ENCODE measurements around the gene DLL1.

The DLL1 gene

DNA sequence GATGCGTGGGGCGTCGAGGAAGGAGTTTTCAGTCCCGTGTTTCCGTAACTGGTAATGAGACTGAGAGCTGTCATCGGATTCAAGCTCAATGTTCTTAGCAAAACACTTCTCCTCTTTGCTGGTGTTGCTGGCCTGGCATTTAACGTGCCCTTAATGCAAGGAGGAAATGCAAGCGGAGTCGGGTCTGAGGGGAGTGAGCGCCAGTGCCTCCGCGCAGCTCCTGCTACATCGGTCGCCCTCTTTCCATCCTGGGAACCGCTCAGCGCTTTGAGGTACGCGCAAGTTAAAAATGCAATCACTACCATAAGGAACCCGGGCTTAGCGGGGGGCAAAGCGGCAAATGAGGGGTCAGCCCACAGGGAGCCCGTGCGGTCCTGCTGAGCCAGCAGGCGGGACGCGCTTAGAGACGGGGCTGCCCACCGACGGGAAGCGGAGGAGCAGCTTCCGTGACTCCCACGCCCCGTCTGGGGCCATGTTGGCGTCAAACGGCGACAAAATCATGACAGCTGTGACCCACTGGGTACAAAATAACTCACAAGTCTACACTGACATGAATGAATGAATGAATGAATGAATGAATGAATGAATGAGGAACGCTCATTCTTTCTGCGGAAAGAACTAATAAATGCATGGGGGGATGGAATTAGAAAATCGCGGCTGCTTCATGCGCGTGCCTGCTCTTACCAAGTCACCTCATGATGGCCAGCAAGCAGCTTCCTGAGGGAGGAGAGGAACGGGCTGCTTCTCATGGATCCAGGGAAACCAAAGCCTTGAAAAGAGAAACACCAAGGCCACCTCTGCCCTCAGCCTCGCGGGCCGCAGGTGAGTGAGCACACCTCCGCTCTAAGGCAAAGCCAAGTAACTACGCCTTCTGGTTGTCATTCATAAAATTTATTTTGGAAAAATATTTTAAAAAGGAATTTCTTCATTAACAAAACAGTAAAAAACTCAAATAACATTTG is 9.3 kb downstream of the DLL1 start:
- peaks cover 7% of the 10 kb centered on the region; the same call in 1 of the 2 replicates for H3K4me1 ChIP-seq (ENCODE audit: control insufficient read depth, insufficient read depth, low read length)
- H3K36me3 ChIP-seq (ENCODE audit: control insufficient read depth, insufficient read depth, low read length): peaks cover 4% of the 10 kb centered on the region; the same call in 1 of the 2 replicates
- H3K27ac ChIP-seq (ENCODE audit: low read depth, low read length): no peak overlapping the region
- H3K9me3 ChIP-seq (ENCODE audit: control insufficient read depth, insufficient read depth, low read length): no peaks in the 10 kb centered on the region
- no peak overlapping the region for H3K9ac ChIP-seq (ENCODE audit: low read depth, low read length)
- H3K27me3 ChIP-seq (ENCODE audit: control insufficient read depth, insufficient read depth, low read length): peaks cover 52% of the 10 kb centered on the region
- no peak overlapping the region for H3K4me3 ChIP-seq (ENCODE audit: low read depth, low read length)

DNA sequence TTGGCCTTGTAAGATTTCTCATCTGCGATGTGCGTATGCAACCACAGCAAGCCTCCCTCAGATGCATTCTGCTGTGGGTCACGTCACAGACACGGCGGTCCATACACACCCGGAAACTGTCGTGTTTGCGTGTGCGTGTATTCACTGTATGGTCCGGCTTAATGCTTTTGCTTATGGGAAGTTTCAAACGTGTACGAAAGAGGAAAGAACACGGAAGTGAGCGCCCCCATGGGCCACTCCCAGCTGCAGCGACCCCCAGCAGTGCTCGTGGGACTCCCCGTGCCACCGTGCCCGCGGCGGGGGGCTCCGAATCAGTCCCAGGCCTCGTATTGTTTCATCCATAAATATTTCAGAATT is 10.2 kb downstream of the DLL1 start:
- Histone ChIP-seq H3K9ac (ENCODE audit: low read depth, low read length) (no peak overlapping the region), H3K4me1 (ENCODE audit: control insufficient read depth, insufficient read depth, low read length) (no peaks in the 10 kb centered on the region), H3K27ac (ENCODE audit: low read depth, low read length) (no peak overlapping the region)

DNA sequence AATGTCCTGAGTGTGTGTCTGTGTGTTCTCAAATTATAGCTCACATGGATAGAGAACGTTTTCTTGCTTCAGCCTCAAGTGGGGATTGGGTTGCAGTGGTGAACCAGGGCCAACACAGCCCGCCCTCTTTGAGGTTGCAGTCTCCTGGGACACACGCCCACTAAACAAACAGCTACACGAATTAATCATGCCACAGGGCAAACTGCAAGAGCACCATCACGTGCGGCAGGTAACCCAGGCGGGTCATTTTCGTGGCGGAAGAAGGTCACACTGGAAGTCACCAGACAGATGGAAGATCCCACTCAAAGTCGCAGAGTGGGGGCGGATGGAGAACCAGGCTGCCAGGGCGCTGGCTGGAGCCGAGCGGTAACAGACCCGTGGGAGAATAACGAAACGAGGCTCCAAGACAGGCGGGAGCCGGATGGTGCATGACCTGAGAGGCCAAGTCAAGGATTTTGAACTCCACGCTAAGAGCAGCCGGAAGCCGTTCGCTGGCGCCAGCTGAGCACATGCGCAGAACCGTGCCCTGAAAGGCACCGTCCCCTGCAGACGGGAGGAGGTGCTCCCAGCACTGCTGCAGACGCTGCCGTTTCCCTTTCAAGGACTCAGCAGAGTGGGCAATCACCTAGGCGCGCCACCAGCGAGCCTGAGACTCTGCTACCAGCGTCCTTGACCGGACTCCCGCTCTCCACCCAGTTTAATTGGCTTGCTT is 10.7 kb downstream of the DLL1 start:
- no peaks in the 10 kb centered on the region for H3K4me1 ChIP-seq (ENCODE audit: control insufficient read depth, insufficient read depth, low read length)
- no peak overlapping the region for H3K9ac ChIP-seq (ENCODE audit: low read depth, low read length)
- H3K27me3 ChIP-seq (ENCODE audit: control insufficient read depth, insufficient read depth, low read length): peaks cover 37% of the 10 kb centered on the region
- no peaks in the 10 kb centered on the region for H3K9me3 ChIP-seq (ENCODE audit: control insufficient read depth, insufficient read depth, low read length)
- 0 out of 2 replicates have a peak, but pooled peaks cover 4% of the 10 kb centered on the region for H3K36me3 ChIP-seq (ENCODE audit: control insufficient read depth, insufficient read depth, low read length)
- H3K4me3 ChIP-seq (ENCODE audit: low read depth, low read length): no peak overlapping the region
- H3K27ac ChIP-seq (ENCODE audit: low read depth, low read length): no peak overlapping the region

More for the DNA sequence above, 10.2 kb downstream of the DLL1 start:
- Histone ChIP-seq H3K9me3 (ENCODE audit: control insufficient read depth, insufficient read depth, low read length) (no peaks in the 10 kb centered on the region), H3K36me3 (ENCODE audit: control insufficient read depth, insufficient read depth, low read length) (0 out of 2 replicates have a peak, but pooled peaks cover 4% of the 10 kb centered on the region), H3K27me3 (ENCODE audit: control insufficient read depth, insufficient read depth, low read length) (peaks cover 42% of the 10 kb centered on the region), H3K4me3 (ENCODE audit: low read depth, low read length) (no peak overlapping the region)

DNA sequence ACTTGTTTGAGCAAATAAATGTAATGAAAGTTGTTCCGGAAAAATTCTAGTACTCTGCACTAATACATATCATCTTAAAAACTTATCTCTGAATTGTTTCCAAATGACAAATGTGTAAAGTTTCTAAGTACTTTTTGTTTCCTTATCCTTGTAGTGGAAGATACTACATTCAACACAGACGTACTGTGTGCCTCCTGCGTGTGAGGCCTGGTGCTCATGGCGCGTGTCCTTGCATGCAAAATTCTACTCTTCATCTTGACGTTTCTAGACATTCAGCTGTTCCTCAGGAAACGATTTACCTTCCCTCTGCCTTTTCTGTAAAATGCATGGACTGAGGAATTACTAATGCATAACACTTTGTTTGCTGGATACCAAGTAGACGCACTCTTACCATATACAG is 11.5 kb downstream of the DLL1 start:
- H3K27ac ChIP-seq (ENCODE audit: low read depth, low read length): no peak overlapping the region

DNA sequence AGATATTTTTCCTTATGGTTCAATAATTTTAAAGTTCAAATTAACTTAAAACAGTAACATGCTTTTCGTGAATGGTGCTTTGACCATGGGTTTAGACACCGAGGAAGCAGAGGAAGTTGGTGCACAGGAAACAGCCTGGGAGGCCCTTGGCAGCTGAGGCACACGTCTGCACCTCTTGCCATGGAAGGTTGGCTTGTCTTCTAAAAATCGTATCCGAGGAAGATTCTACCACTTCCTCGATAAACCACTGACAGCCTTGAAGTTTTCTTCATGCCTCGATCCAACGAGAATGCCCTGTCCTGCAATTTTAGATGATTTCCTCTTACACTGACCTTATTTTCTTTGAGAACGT is 12.2 kb downstream of the DLL1 start:
- no peaks in the 10 kb centered on the region for H3K4me1 ChIP-seq (ENCODE audit: control insufficient read depth, insufficient read depth, low read length)
- no peaks in the 10 kb centered on the region for H3K9me3 ChIP-seq (ENCODE audit: control insufficient read depth, insufficient read depth, low read length)
- no peak overlapping the region for H3K27ac ChIP-seq (ENCODE audit: low read depth, low read length)
- no peaks in the 10 kb centered on the region for H3K36me3 ChIP-seq (ENCODE audit: control insufficient read depth, insufficient read depth, low read length)
- H3K9ac ChIP-seq (ENCODE audit: low read depth, low read length): no peak overlapping the region
- peaks cover 36% of the 10 kb centered on the region for H3K27me3 ChIP-seq (ENCODE audit: control insufficient read depth, insufficient read depth, low read length)
- no peak overlapping the region for H3K4me3 ChIP-seq (ENCODE audit: low read depth, low read length)

More for the DNA sequence above, 11.5 kb downstream of the DLL1 start:
- Histone ChIP-seq H3K9ac (ENCODE audit: low read depth, low read length) (no peak overlapping the region), H3K4me3 (ENCODE audit: low read depth, low read length) (no peak overlapping the region), H3K9me3 (ENCODE audit: control insufficient read depth, insufficient read depth, low read length) (no peaks in the 10 kb centered on the region), H3K27me3 (ENCODE audit: control insufficient read depth, insufficient read depth, low read length) (peaks cover 36% of the 10 kb centered on the region), H3K4me1 (ENCODE audit: control insufficient read depth, insufficient read depth, low read length) (no peaks in the 10 kb centered on the region), H3K36me3 (ENCODE audit: control insufficient read depth, insufficient read depth, low read length) (no peaks in the 10 kb centered on the region)

DNA sequence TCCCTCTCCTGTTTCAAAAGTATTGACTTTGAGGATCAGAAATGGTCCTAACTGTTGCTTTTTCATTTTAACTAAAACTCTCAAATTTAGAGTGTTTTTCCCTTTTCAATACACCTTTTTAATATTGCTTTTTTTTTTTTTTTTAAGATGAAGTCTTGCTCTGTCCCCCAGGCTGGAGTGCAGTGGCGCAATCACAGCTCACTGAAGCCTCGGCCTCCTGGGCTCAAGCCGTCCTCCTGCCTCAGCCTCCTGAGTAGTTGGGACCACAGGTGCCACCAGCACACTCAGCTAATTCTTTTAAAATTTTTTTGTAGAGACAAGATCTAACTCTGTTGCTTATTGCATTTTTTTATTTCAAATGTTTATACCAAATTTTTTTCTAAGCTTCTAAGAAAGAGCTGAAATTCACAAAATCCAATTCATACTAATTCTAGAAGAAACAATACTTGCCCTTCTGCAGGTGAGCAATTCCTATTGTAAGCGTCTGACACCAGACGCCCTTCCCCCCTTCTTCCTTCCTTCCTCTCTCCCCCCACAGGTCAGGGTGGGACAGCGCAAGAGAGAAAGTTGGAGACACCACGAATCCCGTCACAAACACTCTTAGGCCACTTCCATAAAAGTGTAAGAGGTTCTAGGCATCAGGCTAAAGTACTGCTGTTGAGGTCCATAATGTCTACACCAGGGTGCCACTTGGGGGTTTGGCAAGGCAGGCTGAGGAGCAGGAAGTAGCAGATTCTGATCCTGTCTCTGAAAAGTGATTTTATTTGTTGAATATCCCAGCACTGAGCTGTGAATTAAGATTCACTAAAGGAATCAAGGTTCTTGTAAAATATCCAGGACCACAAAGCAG is 12.8 kb downstream of the DLL1 start:
- H3K27me3 ChIP-seq (ENCODE audit: control insufficient read depth, insufficient read depth, low read length): peaks cover 36% of the 10 kb centered on the region
- H3K9ac ChIP-seq (ENCODE audit: low read depth, low read length): no peak overlapping the region
- H3K36me3 ChIP-seq (ENCODE audit: control insufficient read depth, insufficient read depth, low read length): no peaks in the 10 kb centered on the region
- no peaks in the 10 kb centered on the region for H3K9me3 ChIP-seq (ENCODE audit: control insufficient read depth, insufficient read depth, low read length)
- no peaks in the 10 kb centered on the region for H3K4me1 ChIP-seq (ENCODE audit: control insufficient read depth, insufficient read depth, low read length)
- no peak overlapping the region for H3K4me3 ChIP-seq (ENCODE audit: low read depth, low read length)
- H3K27ac ChIP-seq (ENCODE audit: low read depth, low read length): no peak overlapping the region

DNA sequence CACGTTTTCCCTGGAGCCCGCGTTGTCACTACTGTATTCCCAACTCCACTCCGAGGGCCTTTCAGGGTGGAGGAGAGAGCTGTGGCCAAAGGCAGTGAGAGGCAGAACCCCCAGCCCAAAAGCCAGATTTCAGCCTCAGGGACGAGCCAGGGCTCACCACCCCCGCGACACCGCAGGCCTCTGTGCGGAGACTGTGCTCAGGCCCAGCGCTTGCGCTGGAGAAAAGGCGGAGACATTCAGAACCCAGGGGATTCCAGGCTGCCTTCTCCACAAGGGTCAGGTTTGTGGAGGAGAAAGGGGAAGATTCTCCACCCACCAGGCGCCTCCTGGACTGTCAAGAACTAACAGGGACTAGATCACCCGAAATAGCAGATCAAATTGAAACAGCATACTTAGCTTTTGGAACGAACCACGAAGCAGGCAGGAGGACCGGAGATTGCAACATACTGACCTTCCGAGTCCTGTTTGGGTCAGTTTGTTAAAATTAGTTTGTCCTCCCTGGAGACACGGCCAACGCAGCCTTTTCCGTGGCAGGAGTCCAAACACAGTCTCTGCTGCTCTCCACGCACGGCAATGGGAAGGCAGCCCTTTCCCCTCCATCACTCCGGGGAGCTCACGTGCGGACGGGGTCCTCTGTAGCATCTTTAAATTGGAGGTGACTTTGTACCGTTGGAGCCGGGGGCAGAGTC is 14.4 kb downstream of the DLL1 start:
- no peak overlapping the region for H3K27ac ChIP-seq (ENCODE audit: low read depth, low read length)
- peaks cover 26% of the 10 kb centered on the region for H3K27me3 ChIP-seq (ENCODE audit: control insufficient read depth, insufficient read depth, low read length)
- no peaks in the 10 kb centered on the region for H3K36me3 ChIP-seq (ENCODE audit: control insufficient read depth, insufficient read depth, low read length)
- no peaks in the 10 kb centered on the region for H3K9me3 ChIP-seq (ENCODE audit: control insufficient read depth, insufficient read depth, low read length)
- H3K9ac ChIP-seq (ENCODE audit: low read depth, low read length): no peak overlapping the region
- H3K4me3 ChIP-seq (ENCODE audit: low read depth, low read length): no peak overlapping the region
- H3K4me1 ChIP-seq (ENCODE audit: control insufficient read depth, insufficient read depth, low read length): no peaks in the 10 kb centered on the region

DNA sequence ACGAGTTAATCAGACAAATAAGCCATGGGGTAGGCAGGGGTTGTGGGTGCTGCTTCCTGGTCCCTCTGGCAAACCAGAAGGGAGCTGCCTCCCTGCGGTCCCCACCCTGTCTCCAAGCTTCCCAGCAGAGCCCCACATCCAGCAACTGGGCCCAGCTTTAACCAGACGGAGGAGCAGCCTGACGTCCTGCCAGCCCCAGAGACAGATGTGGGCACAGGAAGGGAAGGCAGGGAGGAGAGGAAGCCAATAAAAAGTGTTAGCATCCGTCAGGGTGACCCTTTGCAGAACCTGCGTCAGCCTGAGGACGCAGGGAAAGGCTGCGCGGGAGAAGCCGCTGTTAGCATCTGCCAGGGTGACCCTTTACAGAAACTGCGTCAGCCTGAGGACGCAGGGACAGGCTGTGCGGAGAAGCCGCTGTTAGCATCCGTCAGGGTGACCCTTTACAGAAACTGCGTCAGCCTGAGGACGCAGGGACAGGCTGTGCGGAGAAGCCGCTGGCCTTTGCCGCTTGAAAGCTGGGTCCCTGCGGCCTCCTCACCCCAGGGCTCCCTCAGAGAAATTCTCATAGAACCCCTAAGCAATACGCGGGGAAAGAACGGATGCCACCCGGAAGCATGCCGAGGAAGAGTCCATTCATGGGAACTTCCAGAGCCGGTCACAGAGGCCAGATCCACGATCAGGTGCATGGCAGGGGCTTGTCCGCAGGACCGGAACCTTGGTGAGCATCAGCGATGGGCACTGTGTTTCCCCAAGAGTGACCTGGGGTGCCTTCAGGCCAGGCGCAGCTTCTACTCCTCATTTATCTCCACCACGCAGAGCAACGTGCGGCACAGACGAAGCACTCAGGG is 15.9 kb downstream of the DLL1 start:
- Histone ChIP-seq H3K9me3 (ENCODE audit: control insufficient read depth, insufficient read depth, low read length) (no peaks in the 10 kb centered on the region), H3K4me3 (ENCODE audit: low read depth, low read length) (no peak overlapping the region), H3K27me3 (ENCODE audit: control insufficient read depth, insufficient read depth, low read length) (peaks cover 10% of the 10 kb centered on the region), H3K4me1 (ENCODE audit: control insufficient read depth, insufficient read depth, low read length) (no peaks in the 10 kb centered on the region), H3K9ac (ENCODE audit: low read depth, low read length) (no peak overlapping the region), H3K27ac (ENCODE audit: low read depth, low read length) (no peak overlapping the region), H3K36me3 (ENCODE audit: control insufficient read depth, insufficient read depth, low read length) (no peaks in the 10 kb centered on the region)

DNA sequence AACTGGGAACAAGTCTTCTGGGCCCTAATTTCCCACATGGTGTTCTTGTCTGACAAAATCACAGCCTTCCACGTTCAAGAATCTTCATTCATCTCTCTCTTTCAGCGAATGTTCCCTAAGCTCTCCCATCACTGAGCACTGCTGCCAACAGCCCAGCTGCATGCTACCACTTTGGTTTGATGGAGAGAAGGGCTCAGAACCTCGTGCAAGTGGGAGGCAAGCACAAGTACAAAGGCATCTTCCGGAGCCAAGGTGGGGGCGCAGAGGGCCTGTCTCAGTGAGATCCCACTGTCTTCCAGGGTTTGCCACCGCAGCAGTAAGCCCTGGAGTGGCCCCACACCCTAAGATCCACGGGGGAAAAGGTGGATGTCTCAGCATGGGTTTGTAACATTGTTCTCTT is 17.2 kb downstream of the DLL1 start:
- Histone ChIP-seq H3K9ac (ENCODE audit: low read depth, low read length) (no peak overlapping the region), H3K27me3 (ENCODE audit: control insufficient read depth, insufficient read depth, low read length) (no peaks in the 10 kb centered on the region), H3K27ac (ENCODE audit: low read depth, low read length) (no peak overlapping the region), H3K36me3 (ENCODE audit: control insufficient read depth, insufficient read depth, low read length) (no peaks in the 10 kb centered on the region), H3K4me1 (ENCODE audit: control insufficient read depth, insufficient read depth, low read length) (peaks cover 7% of the 10 kb centered on the region; the same call in 1 of the 2 replicates), H3K9me3 (ENCODE audit: control insufficient read depth, insufficient read depth, low read length) (no peaks in the 10 kb centered on the region), H3K4me3 (ENCODE audit: low read depth, low read length) (no peak overlapping the region)
